A549 treated with Hydrocortisone at 1 μM for 4 hours (cell line): Measurements from ENCODE around the gene ACTL10. TPM values are rescaled to one million over a fixed set of nuclear protein-coding genes. Genes with fewer than 3 reads are reported as not detected.

ENCODE experiments used
- total RNA-seq: library from RNA; stranded (reverse); fragments of 200-300 nt; extraction: Qiagen RNA extraction; gene quantifications from 5 replicates; pipeline ENCODE4 v1.2.3, GENCODE V29; 2022

ACTL10 gene
- total RNA-seq, result 0.06 TPM in 2 of 5 replicates, not detected in the others

GRCh38 chr20:33666293-33667244 is at the start of gene ACTL10:
Gene ACTL10, plus strand, starts transcription at chr20:33666943. Its CDS starts 555 bp downstream, at chr20:33667498.

DNA sequence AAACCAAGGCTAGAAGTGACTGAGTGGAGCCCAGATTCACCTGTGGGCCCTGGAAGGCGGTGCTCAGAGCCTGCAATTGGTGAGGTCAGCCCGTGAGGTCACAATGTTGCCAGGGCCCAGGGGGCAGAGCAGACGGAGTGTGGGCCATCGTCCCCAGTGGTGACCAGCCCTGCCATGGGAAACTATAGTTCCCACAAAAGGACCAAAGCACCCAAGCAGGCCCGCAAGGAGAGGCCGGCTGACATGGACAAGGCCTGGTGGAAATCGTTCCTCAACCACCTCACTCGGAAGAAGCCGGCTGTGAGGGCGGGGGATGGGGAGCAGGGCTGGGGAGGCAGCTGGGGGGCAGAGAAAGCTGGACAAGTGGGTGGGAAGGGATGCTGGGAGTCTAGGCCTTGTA is 4.6 kb upstream of the ACTL10 start, which contains the start of gene C20orf144:
Gene C20orf144, plus strand, starts transcription at position 156 of the 400 bp plus-strand sequence. Its CDS starts 19 bp downstream, at position 175.

DNA sequence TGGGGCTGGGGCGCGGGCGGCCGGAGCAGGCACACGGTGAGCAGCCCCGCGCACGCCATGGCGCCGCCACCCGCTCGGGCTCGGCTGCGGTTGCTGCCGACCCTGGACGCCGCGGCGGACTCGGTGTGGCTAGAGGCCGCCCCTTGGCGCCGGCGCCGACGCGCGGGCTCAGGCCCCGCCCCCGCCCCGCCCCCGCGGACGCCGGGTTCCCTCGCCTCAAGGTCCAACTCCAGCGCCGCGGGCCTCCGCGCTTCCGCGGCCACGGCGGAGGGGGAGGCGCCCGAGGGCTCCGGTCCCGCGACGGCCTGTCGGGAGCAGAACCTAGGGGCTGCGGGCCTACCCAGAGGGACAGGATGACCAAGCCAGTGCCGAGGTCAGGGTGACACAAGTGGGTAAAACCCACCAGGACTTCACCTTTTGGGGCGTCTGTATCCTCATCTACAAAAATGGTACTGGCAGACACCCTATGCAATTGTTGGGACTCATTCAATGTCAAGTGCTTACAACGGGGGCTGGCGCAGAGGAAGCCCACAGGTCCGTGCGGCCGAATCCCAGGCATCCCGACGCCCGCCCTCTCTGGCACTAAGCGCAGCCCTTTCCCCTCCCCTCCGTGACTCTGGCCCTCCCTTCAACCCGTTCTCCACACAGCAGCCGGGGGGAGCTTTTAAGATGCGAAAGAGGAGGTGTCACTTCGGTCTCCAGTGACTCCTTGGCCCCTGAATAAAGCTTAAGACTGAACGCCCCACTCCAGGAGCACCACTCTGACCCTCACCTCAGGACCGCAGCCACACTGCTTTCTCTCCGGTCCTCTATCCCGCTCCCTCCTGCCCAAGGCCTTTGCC is 7.8 kb downstream of the ACTL10 start, which contains the start of gene NECAB3:
Gene NECAB3, minus strand, starts transcription at position 135 of the 842 bp plus-strand sequence. Its CDS starts 76 bp downstream, at position 59.

DNA sequence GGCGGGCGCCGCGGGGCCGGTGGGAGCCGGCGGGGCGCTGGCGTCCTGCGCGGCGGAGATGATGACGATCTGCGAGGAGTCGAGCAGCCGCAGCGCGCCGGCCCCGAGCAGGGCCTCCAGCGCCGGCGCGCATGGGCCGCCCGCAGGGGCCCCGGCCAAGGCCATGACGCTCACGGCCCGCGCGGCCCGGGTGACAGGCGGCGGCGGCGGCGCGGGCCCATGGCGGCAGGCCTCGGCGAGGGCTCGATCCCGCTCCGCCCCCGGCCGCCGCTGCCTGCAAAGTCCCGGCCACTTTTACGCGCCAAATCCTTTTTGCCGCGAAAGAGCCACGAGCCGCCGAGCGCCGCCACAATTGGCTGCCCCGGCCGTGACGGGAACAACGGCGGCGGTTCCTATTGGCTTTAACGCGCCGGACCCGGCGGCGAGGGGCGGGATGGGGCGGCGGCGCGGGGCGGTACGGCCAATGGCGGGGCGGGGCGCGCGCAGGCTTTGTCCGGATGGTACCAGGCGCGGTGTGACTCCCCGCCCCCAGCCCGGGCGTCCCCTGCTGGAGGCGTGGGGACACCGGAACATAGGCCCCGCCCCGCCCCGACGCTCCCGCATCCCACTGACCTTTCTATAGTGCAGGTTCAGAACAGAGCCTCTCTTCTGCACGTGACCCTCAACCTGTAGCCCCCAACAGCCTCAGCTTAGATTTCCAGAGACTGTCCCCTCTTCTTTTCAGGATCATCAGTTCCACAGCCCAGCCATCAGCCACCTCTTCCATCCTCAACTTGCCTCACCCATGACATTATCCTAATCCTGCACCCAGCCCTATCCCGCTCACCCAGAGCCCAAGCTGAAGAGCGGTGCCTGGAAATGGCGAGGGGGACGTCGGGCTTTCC is 19.6 kb downstream of the ACTL10 start, which contains the start of gene E2F1:
Gene E2F1, minus strand, starts transcription at position 286 of the 884 bp plus-strand sequence. Its CDS starts 121 bp downstream, at position 165.

Other genes starting within 250 kb of the ACTL10 start
- 9.3 to 12.0 TPM (median 10.6 TPM) in 5 replicates for gene SNTA1, start 223.2 kb upstream of the ACTL10 start, total RNA-seq
- 4.6 to 5.8 TPM (median 5.6 TPM) in 5 replicates for gene CBFA2T2, start 176.8 kb upstream of the ACTL10 start, total RNA-seq
- 0.05 to 0.13 TPM (median 0.08 TPM) in 5 replicates for gene C20orf144, start 4.6 kb upstream of the ACTL10 start, total RNA-seq
- 9.1 to 12.8 TPM (median 11.3 TPM) in 5 replicates for gene NECAB3, start 7.5 kb downstream of the ACTL10 start, total RNA-seq
- 22.3 to 29.6 TPM (median 27.4 TPM) in 5 replicates for gene E2F1, start 19.4 kb downstream of the ACTL10 start, total RNA-seq
- 4.8 to 6.9 TPM (median 6.4 TPM) in 5 replicates for gene PXMP4, start 53.4 kb downstream of the ACTL10 start, total RNA-seq
- 3.1 to 4.2 TPM (median 3.7 TPM) in 5 replicates for gene ZNF341, start 65.1 kb downstream of the ACTL10 start, total RNA-seq
- gene CHMP4B, start 144.4 kb downstream of the ACTL10 start, total RNA-seq, result 140 to 159 TPM (median 152 TPM) in 5 replicates